H1 (cell line): Measurements from ENCODE around the gene LY6G5C. TPM values are rescaled to one million over a fixed set of nuclear protein-coding genes. Genes with fewer than 3 reads are reported as not detected.

Source experiments
- BRCA1 ChIP-seq: IDR thresholded peaks from 2 replicates; pipeline ENCODE4 v1.6.1; 2012; ENCODE audit warnings: low read depth, low read length, improper control_type of control experiment
- CEBPB ChIP-seq: IDR thresholded peaks from 2 replicates; pipeline ENCODE4 v1.6.1; 2012; ENCODE audit warnings: low read depth, low read length
- CHD1 ChIP-seq: IDR thresholded peaks from 2 replicates; pipeline ENCODE4 v1.6.1; 2012; ENCODE audit warnings: low read depth, low read length, improper control_type of control experiment
- CHD2 ChIP-seq: IDR thresholded peaks from 2 replicates; pipeline ENCODE4 v1.6.1; 2012; ENCODE audit warnings: low read length, improper control_type of control experiment
- CREB1 ChIP-seq: IDR thresholded peaks from 2 replicates; pipeline ENCODE4 v1.6.1; 2012; ENCODE audit warnings: inconsistent platforms
- CTBP2 ChIP-seq: IDR thresholded peaks from 2 replicates; pipeline ENCODE4 v1.7.0; 2011; ENCODE audit warnings: borderline replicate concordance, mild to moderate bottlenecking, moderate library complexity, mixed read lengths, low read length; ENCODE audit not compliant: insufficient read depth, insufficient read length
- E2F6 ChIP-seq: IDR thresholded peaks from 2 replicates; pipeline ENCODE4 v1.6.1; 2012; ENCODE audit warnings: inconsistent platforms
- EP300 ChIP-seq, 2 experiments: IDR thresholded peaks; 1 replicate in 1 of 2; 2 replicates in 1 of 2; pipeline ENCODE4 v1.6.1; 2011 to 2012; ENCODE audit warnings: low read depth in 2 of 2, low read length in 2 of 2, mild to moderate bottlenecking in 2 of 2, borderline replicate concordance in 1 of 2, inconsistent platforms in 1 of 2, moderate library complexity in 1 of 2
- EZH2 ChIP-seq: fragments of 200-600 bp; sonication (generic); IDR thresholded peaks from 2 replicates; pipeline ENCODE4 v1.7.1; 2012; ENCODE audit warnings: low read depth, mild to moderate bottlenecking, moderate library complexity, low read length, inconsistent platforms; ENCODE audit not compliant: severe bottlenecking
- FOSL1 ChIP-seq: IDR thresholded peaks from 2 replicates; pipeline ENCODE4 v1.6.1; 2011; ENCODE audit warnings: mild to moderate bottlenecking, low read depth, low read length, moderate library complexity; ENCODE audit not compliant: insufficient read depth
- KDM1A ChIP-seq: fragments of 200-600, 300-600 bp; sonication (generic); IDR thresholded peaks from 2 replicates; pipeline ENCODE4 v1.7.1; 2016; ENCODE audit warnings: mild to moderate bottlenecking, low read length, borderline replicate concordance
- NRF1 ChIP-seq: IDR thresholded peaks from 2 replicates; pipeline ENCODE4 v1.6.1; 2011; ENCODE audit warnings: mild to moderate bottlenecking, low read depth, low read length, improper control_type of control experiment
- PHF8 ChIP-seq: fragments of 200-600 bp; sonication (generic); conservative IDR thresholded peaks from 2 replicates; pipeline ENCODE4 v1.7.1; 2012; ENCODE audit warnings: low read depth, mild to moderate bottlenecking, inconsistent platforms, low read length, moderate library complexity
- POLR2AphosphoS5 ChIP-seq: IDR thresholded peaks from 2 replicates; pipeline ENCODE4 v1.6.1; 2011; ENCODE audit warnings: low read depth, low read length
- POU5F1 ChIP-seq: IDR thresholded peaks from 2 replicates; pipeline ENCODE4 v1.6.1; 2011; ENCODE audit warnings: low read depth, mild to moderate bottlenecking, low read length, moderate library complexity
- RFX5 ChIP-seq: IDR thresholded peaks from 2 replicates; pipeline ENCODE4 v1.6.1; 2011; ENCODE audit warnings: low read depth, low read length, improper control_type of control experiment, borderline replicate concordance
- RXRA ChIP-seq: IDR thresholded peaks from 2 replicates; pipeline ENCODE4 v1.6.1; 2011; ENCODE audit warnings: low read depth, mild to moderate bottlenecking, low read length, moderate library complexity; ENCODE audit not compliant: insufficient read depth
- SIRT6 ChIP-seq: IDR thresholded peaks from one replicate; pipeline ENCODE4 v1.7.1; 2012; ENCODE audit warnings: low read length, inconsistent platforms
- SP4 ChIP-seq: IDR thresholded peaks from 2 replicates; pipeline ENCODE4 v1.6.1; 2012; ENCODE audit warnings: low read length, inconsistent platforms
- TAF1 ChIP-seq: IDR thresholded peaks from 2 replicates; pipeline ENCODE4 v1.6.1; 2011; ENCODE audit warnings: mild to moderate bottlenecking, low read depth, low read length
- TAF7 ChIP-seq: optimal IDR thresholded peaks from 2 replicates; pipeline ENCODE3; 2011; ENCODE audit warnings: low read depth, mild to moderate bottlenecking, inconsistent platforms, low read length, moderate library complexity, borderline replicate concordance
- TEAD4 ChIP-seq: IDR thresholded peaks from 2 replicates; pipeline ENCODE4 v1.6.1; 2012; ENCODE audit warnings: low read depth, low read length, inconsistent platforms, mixed read lengths
- USF2 ChIP-seq: IDR thresholded peaks from 2 replicates; pipeline ENCODE4 v1.6.1; 2011; ENCODE audit warnings: low read length, improper control_type of control experiment
- ZNF274 ChIP-seq: IDR thresholded peaks from 2 replicates; pipeline ENCODE4 v1.7.0; 2012; ENCODE audit warnings: low read length, borderline replicate concordance; ENCODE audit errors: extremely low read depth
- polyA plus RNA-seq, 7 experiments: library from polyadenylated mRNA; depleted of rRNA in 3 of 7; stranded (reverse) in 5 of 7; unstranded in 2 of 7; fragments of >200 nt in 5 of 7; fragments of 200-250 nt in 2 of 7; gene quantifications; 1 replicate in 5 of 7; 2 replicates in 1 of 7; 4 replicates in 1 of 7; pipeline versions ENCODE4 v1.2.1 to v1.2.3, GENCODE V29; 2011 to 2013; ENCODE audit warnings: missing spikeins in 2 of 7, mixed read lengths in 2 of 7
- total RNA-seq: library from RNA; stranded (reverse); fragmentation: NEBNext Ultra II Directional; extraction: Animal tissue kit (Norgen Biotek cat#: 25700); gene quantifications from 2 replicates; pipeline ENCODE4 v1.2.1, GENCODE V29; 2021

The LY6G5C gene
- total and polyA plus RNA-seq, 2 of the 8 experiments (the other 6 are each of a cell fraction or from before 2014, with no cell fraction given), result 1.1 to 1.8 TPM

- peak; percentile 48 for TF ChIP-seq NRF1
- TF ChIP-seq BRCA1, result no peak
- no peak for TF ChIP-seq FOSL1
- no peak for TF ChIP-seq RFX5
- peak; percentile 28; the same call in 1 of the 2 replicates for TF ChIP-seq CREB1
- TF ChIP-seq CEBPB, result no peak
- TF ChIP-seq TEAD4, result no peak; the same call in 1 of the 2 replicates
- TF ChIP-seq RXRA, result no peak
- peak; percentile 82 for TF ChIP-seq E2F6
- peak; percentile 25; the same call in 1 of the 2 replicates for TF ChIP-seq CHD1
- no peak for TF ChIP-seq EZH2
- TF ChIP-seq PHF8, result 0 out of 2 replicates have a peak, but pooled peaks have one; percentile 33
- TF ChIP-seq TAF1, result peak; percentile 85
- no peak for TF ChIP-seq ZNF274
- TF ChIP-seq POLR2AphosphoS5, result no peak; the same call in 1 of the 2 replicates
- TF ChIP-seq EP300 (IDR thresholded peaks at IDR 0.05; ENCODE audit: borderline replicate concordance in 1 of 2, low read depth in 2 of 2, low read length in 2 of 2), result no peak
- TF ChIP-seq SP4, result no peak; the same call in 1 of the 2 replicates
- TF ChIP-seq CTBP2, result no peak
- peak; percentile 31; the same call in 1 of the 2 replicates for TF ChIP-seq CHD2
- TF ChIP-seq TAF7, result no peak
- no peak for TF ChIP-seq KDM1A
- no peak for TF ChIP-seq USF2
- TF ChIP-seq POU5F1, result no peak
- TF ChIP-seq SIRT6, result no peak
Observed at GRCh38 chr6:31664790-31665500, 15.9 kb downstream of the LY6G5C start, which contains the start of gene GPANK1 (continued).
